Activated CD8-positive, alpha-beta T cell treated with anti-CD3 and anti-CD28 coated beads, Interleukin-2, amount 10 ng/mL, durations not matched to agents 7 days and 5 days (primary cell): ENCODE results near the gene JADE2. TPM values are rescaled to one million over a fixed set of nuclear protein-coding genes. Genes with fewer than 3 reads are reported as not detected.

Experiments used
- ATAC-seq: fragments of 150-1000 bp; cut with Tn5 transposase; one replicate; pipeline ENCODE4 v1.10.0; 2021; ENCODE audit warnings: moderate library complexity
- CTCF ChIA-PET: fragments of 350-600 bp; sonication (Branson Sonifier 250); formaldehyde crosslinking; loops from one replicate; lab custom pipeline; 2021; ENCODE audit warnings: antibody characterized with exemption; lab: Charles Lee
- POLR2A ChIA-PET: fragments of 350-600 bp; sonication (Branson Sonifier 250); formaldehyde crosslinking; loops from one replicate; lab custom pipeline; 2021; ENCODE audit warnings: antibody characterized with exemption; lab: Charles Lee
- DNase-seq: peaks from one replicate; pipeline ENCODE4 v3.0.0-alpha.2; 2020
- H3K27ac Mint-ChIP-seq: one replicate; pipeline ENCODE4 v1.8.0; 2021; ENCODE audit warnings: mild to moderate bottlenecking, mixed read lengths
- H3K27me3 Mint-ChIP-seq: one replicate; pipeline ENCODE4 v1.8.0; 2021; ENCODE audit warnings: low read depth, mixed read lengths
- H3K36me3 Mint-ChIP-seq: one replicate; pipeline ENCODE4 v1.8.0; 2021; ENCODE audit warnings: low read depth, mixed read lengths
- H3K4me1 Mint-ChIP-seq: one replicate; pipeline ENCODE4 v1.8.0; 2021; ENCODE audit warnings: low read depth, mixed read lengths
- H3K4me3 Mint-ChIP-seq: one replicate; pipeline ENCODE4 v1.8.0; 2021; ENCODE audit warnings: mild to moderate bottlenecking, mixed read lengths
- H3K9me3 Mint-ChIP-seq: one replicate; pipeline ENCODE4 v1.8.0; 2022; ENCODE audit warnings: mixed read lengths; ENCODE audit not compliant: insufficient read depth
- total RNA-seq, 2 experiments: library from RNA; stranded (reverse); gene quantifications; one replicate each; pipeline ENCODE4 v1.2.3, GENCODE V29; 2021

JADE2 gene
- total RNA-seq, 2 experiments from 2014 or later = 79.9 to 86.0 TPM

GRCh38 chr5:134574521-134574920, 49.1 kb downstream of the JADE2 start:
- peaks cover 69% of the 10 kb centered on the region for H3K36me3 Mint-ChIP-seq
- H3K27me3 Mint-ChIP-seq = no peaks in the 10 kb centered on the region
- H3K4me1 Mint-ChIP-seq = peaks cover 7% of the 10 kb centered on the region
- no peak overlapping the region for H3K4me3 Mint-ChIP-seq
- no peak for DNase-seq
- ChIA-PET CTCF (interaction anchor here (1.5 kb wide), 1 partner anchor 48 kb away, joined by 4 read pairs; no protein-coding TSS in a partner anchor), POLR2A (no interaction called here)
- H3K27ac Mint-ChIP-seq = no peak overlapping the region
- ATAC-seq = no peak
- no peaks in the 10 kb centered on the region for H3K9me3 Mint-ChIP-seq

GRCh38 chr5:134575316-134575715, 49.8 kb downstream of the JADE2 start:
- peaks cover 63% of the 10 kb centered on the region for H3K36me3 Mint-ChIP-seq
- POLR2A ChIA-PET = no interaction called here
- H3K4me3 Mint-ChIP-seq = no peak overlapping the region
- no peak overlapping the region for H3K27ac Mint-ChIP-seq
- ATAC-seq (no peak), DNase-seq (no peak)
- CTCF ChIA-PET = interaction anchor here (1.5 to 1.8 kb wide), 3 partner anchors 12 to 166 kb away, joined by 4 to 5 read pairs (median 4); no protein-coding TSS in a partner anchor
- no peaks in the 10 kb centered on the region for H3K9me3 Mint-ChIP-seq
- peaks cover 3% of the 10 kb centered on the region for H3K4me1 Mint-ChIP-seq
- no peaks in the 10 kb centered on the region for H3K27me3 Mint-ChIP-seq

- Mint-ChIP-seq H3K9me3 (no peaks in the 10 kb centered on the region), H3K36me3 (peaks cover 59% of the 10 kb centered on the region), H3K27me3 (no peaks in the 10 kb centered on the region), H3K4me1 (peaks cover 3% of the 10 kb centered on the region), H3K27ac (peak overlapping the region; percentile 58), H3K4me3 (no peak overlapping the region)
- ATAC-seq = no peak
- ChIA-PET CTCF (interaction anchor here (1.7 to 1.9 kb wide), 3 partner anchors 11 to 167 kb away, joined by 4 to 9 read pairs (median 5); no protein-coding TSS in a partner anchor), POLR2A (no interaction called here)
- DNase-seq = no peak
Measured at GRCh38 chr5:134576386-134577021, 51.0 kb downstream of the JADE2 start.

- Mint-ChIP-seq H3K27me3 (no peaks in the 10 kb centered on the region), H3K4me3 (no peak overlapping the region), H3K36me3 (peaks cover 52% of the 10 kb centered on the region), H3K4me1 (peaks cover 3% of the 10 kb centered on the region), H3K9me3 (no peaks in the 10 kb centered on the region), H3K27ac (no peak overlapping the region)
- DNase-seq = no peak
- CTCF ChIA-PET = interaction anchor here (0.8 to 2.4 kb wide), 23 partner anchors 10 to 394 kb away, joined by 3 to 23 read pairs (median 4); partner anchors contain the start of gene CDKN2AIPNL
- POLR2A ChIA-PET = no interaction called here
- ATAC-seq = no peak
Measured at GRCh38 chr5:134577022-134577795, 51.7 kb downstream of the JADE2 start.

- Mint-ChIP-seq H3K36me3 (peaks cover 47% of the 10 kb centered on the region), H3K27me3 (no peaks in the 10 kb centered on the region), H3K4me3 (no peak overlapping the region), H3K27ac (peak overlapping the region; percentile 30), H3K9me3 (no peaks in the 10 kb centered on the region), H3K4me1 (peaks cover 3% of the 10 kb centered on the region)
- POLR2A ChIA-PET = interaction anchor here (0.8 kb wide), 1 partner anchor 166 kb away, joined by 4 read pairs; the partner anchor contains the start of gene CDKN2AIPNL
- ATAC-seq (peak; percentile 74), DNase-seq (peak; percentile 81)
- CTCF ChIA-PET = interaction anchor here (0.6 to 2.4 kb wide), 43 partner anchors 9 to 585 kb away, joined by 3 to 23 read pairs (median 4); partner anchors contain the start of genes CDKL3, CDKN2AIPNL and UBE2B
Measured at GRCh38 chr5:134577796-134578577, 52.5 kb downstream of the JADE2 start.

- peaks cover 39% of the 10 kb centered on the region for H3K36me3 Mint-ChIP-seq
- no peak for DNase-seq
- ATAC-seq = no peak
- ChIA-PET CTCF (interaction anchor here (0.6 to 2.4 kb wide), 43 partner anchors 9 to 585 kb away, joined by 3 to 23 read pairs (median 4); partner anchors contain the start of genes CDKL3, CDKN2AIPNL and UBE2B), POLR2A (interaction anchor here (0.8 kb wide), 1 partner anchor 167 kb away, joined by 4 read pairs; the partner anchor contains the start of gene CDKN2AIPNL)
- no peaks in the 10 kb centered on the region for H3K9me3 Mint-ChIP-seq
- H3K27me3 Mint-ChIP-seq = no peaks in the 10 kb centered on the region
- H3K27ac Mint-ChIP-seq = no peak overlapping the region
- peaks cover 3% of the 10 kb centered on the region for H3K4me1 Mint-ChIP-seq
- no peak overlapping the region for H3K4me3 Mint-ChIP-seq
Measured at GRCh38 chr5:134578578-134579283, 53.3 kb downstream of the JADE2 start.

GRCh38 chr5:134579284-134579771, 53.9 kb downstream of the JADE2 start:
- ATAC-seq (no peak), DNase-seq (no peak)
- Mint-ChIP-seq H3K27ac (peak overlapping the region; percentile 25), H3K9me3 (no peaks in the 10 kb centered on the region), H3K4me3 (no peak overlapping the region), H3K27me3 (no peaks in the 10 kb centered on the region), H3K4me1 (peaks cover 3% of the 10 kb centered on the region), H3K36me3 (peaks cover 35% of the 10 kb centered on the region)
- CTCF ChIA-PET = interaction anchor here (1.2 to 2.4 kb wide), 2 partner anchors 19 to 168 kb away, joined by 3 to 14 read pairs; partner anchors contain the start of gene CDKN2AIPNL
- POLR2A ChIA-PET = no interaction called here

- peaks cover 3% of the 10 kb centered on the region for H3K4me1 Mint-ChIP-seq
- POLR2A ChIA-PET = no interaction called here
- no peaks in the 10 kb centered on the region for H3K27me3 Mint-ChIP-seq
- ATAC-seq = no peak
- no peak overlapping the region for H3K27ac Mint-ChIP-seq
- CTCF ChIA-PET = interaction anchor here (1.2 kb wide), 1 partner anchor 169 kb away, joined by 3 read pairs; the partner anchor contains the start of gene CDKN2AIPNL
- DNase-seq = no peak
- no peaks in the 10 kb centered on the region for H3K9me3 Mint-ChIP-seq
- peaks cover 30% of the 10 kb centered on the region for H3K36me3 Mint-ChIP-seq
- no peak overlapping the region for H3K4me3 Mint-ChIP-seq
Measured at GRCh38 chr5:134580001-134580460, 54.6 kb downstream of the JADE2 start.

GRCh38 chr5:134581241-134581981, 55.9 kb downstream of the JADE2 start:
- Mint-ChIP-seq H3K36me3 (peaks cover 25% of the 10 kb centered on the region), H3K4me3 (no peak overlapping the region), H3K9me3 (no peaks in the 10 kb centered on the region), H3K27me3 (no peaks in the 10 kb centered on the region), H3K27ac (no peak overlapping the region), H3K4me1 (peaks cover 3% of the 10 kb centered on the region)
- CTCF ChIA-PET = no interaction called here
- no peak for DNase-seq
- POLR2A ChIA-PET = no interaction called here
- ATAC-seq = no peak

- no peaks in the 10 kb centered on the region for H3K27me3 Mint-ChIP-seq
- peaks cover 20% of the 10 kb centered on the region for H3K36me3 Mint-ChIP-seq
- no peak overlapping the region for H3K27ac Mint-ChIP-seq
- ChIA-PET POLR2A (no interaction called here), CTCF (no interaction called here)
- no peak for ATAC-seq
- no peak overlapping the region for H3K4me3 Mint-ChIP-seq
- H3K9me3 Mint-ChIP-seq = no peaks in the 10 kb centered on the region
- peaks cover 11% of the 10 kb centered on the region for H3K4me1 Mint-ChIP-seq
- DNase-seq = no peak
Measured at GRCh38 chr5:134582281-134582680, 56.8 kb downstream of the JADE2 start.
